Forelimb muscle (tissue), 1 donor: ENCODE measurements around the gene RERE. TPM values are rescaled to one million over a fixed set of nuclear protein-coding genes. Genes with fewer than 3 reads are reported as not detected.

Source experiments
- DNase-seq: peaks from one replicate; pipeline ENCODE4 v3.0.0-alpha.2; 2013; ENCODE audit warnings: low read depth
- polyA plus RNA-seq: library from polyadenylated mRNA; unstranded; fragments of 120-200 nt; gene quantifications from one replicate; pipeline ENCODE4 v1.2.1, GENCODE V29; 2013; ENCODE audit not compliant: insufficient read length

RERE gene
- polyA plus RNA-seq, 1 donor: 72.2 TPM

GRCh38 chr1:8365661-8366362, 451.6 kb downstream of the RERE start:
- DNase-seq: no peak

GRCh38 chr1:8364528-8365442, 452.7 kb downstream of the RERE start:
- no peak for DNase-seq

GRCh38 chr1:8363767-8364301, 453.6 kb downstream of the RERE start:
- no peak for DNase-seq

GRCh38 chr1:8363186-8363766, 454.2 kb downstream of the RERE start:
- no peak for DNase-seq

GRCh38 chr1:8362701-8363101, 454.7 kb downstream of the RERE start:
- DNase-seq: no peak

GRCh38 chr1:8361198-8361849, 456.1 kb downstream of the RERE start:
- no peak for DNase-seq

GRCh38 chr1:8360493-8361197, 456.8 kb downstream of the RERE start:
- DNase-seq: no peak

- no peak for DNase-seq
These were observed 457.6 kb downstream of the RERE start for GRCh38 chr1:8359617-8360481.

GRCh38 chr1:8358897-8359616, 458.4 kb downstream of the RERE start:
- DNase-seq: no peak

GRCh38 chr1:8358241-8358896, 459.1 kb downstream of the RERE start:
- no peak for DNase-seq

- DNase-seq: no peak
These were observed 459.9 kb downstream of the RERE start for GRCh38 chr1:8357329-8358101.

- no peak for DNase-seq
These were observed 460.9 kb downstream of the RERE start for GRCh38 chr1:8356256-8357209.

- no peak for DNase-seq
These were observed 461.8 kb downstream of the RERE start for GRCh38 chr1:8355439-8356255.

- no peak for DNase-seq
These were observed 463.4 kb downstream of the RERE start for GRCh38 chr1:8354038-8354437.

GRCh38 chr1:8352886-8353785, 464.3 kb downstream of the RERE start:
- DNase-seq: no peak
